OCI-LY1 (cell line): ENCODE results near the gene PSMC4.

Experiments used
- H2AFZ ChIP-seq: fragments of 200-600 bp; sonication (generic), shearing (Covaris generic); 2 replicates; pipeline ENCODE4 v1.6.0; 2014; ENCODE audit warnings: antibody characterized with exemption, mild to moderate bottlenecking, low read length
- H3F3A ChIP-seq: fragments of 200-600 bp; sonication (generic), shearing (Covaris generic); 2 replicates; pipeline ENCODE4 v1.6.0; 2014; ENCODE audit warnings: mild to moderate bottlenecking, antibody characterized with exemption, low read length, moderate library complexity; ENCODE audit not compliant: insufficient read depth
- H3K27ac ChIP-seq: fragments of 200-600 bp; sonication (generic); 2 replicates; pipeline ENCODE4 v1.5.1; 2014; ENCODE audit warnings: low read length, mixed run types, mild to moderate bottlenecking, low read depth; ENCODE audit not compliant: poor library complexity, severe bottlenecking
- H3K27me3 ChIP-seq: fragments of 200-600 bp; sonication (generic); 2 replicates; pipeline ENCODE4 v1.6.0; 2014; ENCODE audit warnings: antibody characterized with exemption, mild to moderate bottlenecking, low read length, moderate library complexity; ENCODE audit not compliant: insufficient read depth
- H3K36me3 ChIP-seq: fragments of 200-600 bp; sonication (generic); 2 replicates; pipeline ENCODE4 v1.6.1; 2014; ENCODE audit warnings: mild to moderate bottlenecking, antibody characterized with exemption, low read length, moderate library complexity, mixed read lengths; ENCODE audit not compliant: insufficient read depth
- H3K4me1 ChIP-seq: fragments of 200-600 bp; sonication (generic); 2 replicates; pipeline ENCODE4 v1.5.1; 2014; ENCODE audit warnings: mild to moderate bottlenecking, low read length, moderate library complexity; ENCODE audit not compliant: insufficient read depth, severe bottlenecking
- H3K4me2 ChIP-seq: fragments of 200-600 bp; sonication (generic), shearing (Covaris generic); 2 replicates; pipeline ENCODE4 v1.6.1; 2014; ENCODE audit warnings: low read length
- H3K4me3 ChIP-seq: fragments of 200-600 bp; sonication (generic); 2 replicates; pipeline ENCODE4 v1.5.1; 2014; ENCODE audit warnings: low read length, low read depth, mild to moderate bottlenecking, mixed read lengths; ENCODE audit not compliant: poor library complexity, severe bottlenecking
- H3K79me2 ChIP-seq: fragments of 200-600 bp; shearing (Covaris generic); 2 replicates; pipeline ENCODE4 v1.6.1; 2016; ENCODE audit warnings: mixed run types, low read length, mixed read lengths; ENCODE audit not compliant: insufficient read depth
- H3K9ac ChIP-seq: fragments of 200-600 bp; sonication (generic), shearing (Covaris generic); 2 replicates; pipeline ENCODE4 v1.6.1; 2014; ENCODE audit warnings: mild to moderate bottlenecking, low read length, mixed read lengths
- H3K9me2 ChIP-seq: fragments of 200-600 bp; sonication (generic), shearing (Covaris generic); 2 replicates; pipeline ENCODE4 v1.6.1; 2014; ENCODE audit warnings: low read depth, mild to moderate bottlenecking, low read length, mixed read lengths
- H3K9me3 ChIP-seq: fragments of 200-600 bp; shearing (Covaris generic); 2 replicates; pipeline ENCODE4 v1.6.1; 2014; ENCODE audit warnings: low read length, mixed read lengths
- H4K20me1 ChIP-seq: fragments of 200-600 bp; sonication (generic), shearing (Covaris generic); 2 replicates; pipeline ENCODE4 v1.6.0; 2016; ENCODE audit warnings: mild to moderate bottlenecking, low read length; ENCODE audit not compliant: insufficient read depth
- CTCF ChIP-seq: fragments of 200-600 bp; sonication (generic), shearing (Covaris generic); IDR thresholded peaks from 2 replicates; pipeline ENCODE4 v1.5.1; 2017; ENCODE audit warnings: mild to moderate bottlenecking, antibody characterized with exemption, low read length, moderate library complexity, mixed read lengths
- EZH2 ChIP-seq: fragments of 200-600 bp; sonication (generic), shearing (Covaris generic); IDR thresholded peaks from 2 replicates; pipeline ENCODE4 v1.8.0; 2017; ENCODE audit warnings: borderline replicate concordance, mixed run types, mild to moderate bottlenecking, antibody characterized with exemption, low read length, moderate library complexity, mixed read lengths

Gene PSMC4

GRCh38 chr19:39987596-39987995, 16.6 kb downstream of the PSMC4 start:
- Histone ChIP-seq H3K4me2 (no peak overlapping the region), H3K27ac (no peak overlapping the region), H3K4me1 (no peaks in the 10 kb centered on the region), H3K27me3 (no peaks in the 10 kb centered on the region), H3K9me2 (no peaks in the 10 kb centered on the region), H4K20me1 (no peaks in the 10 kb centered on the region), H3F3A (no peaks in the 10 kb centered on the region; the same call in 1 of the 2 replicates), H3K9ac (no peak overlapping the region), H3K9me3 (peaks cover 43% of the 10 kb centered on the region), H2AFZ (no peak overlapping the region), H3K36me3 (peaks cover 16% of the 10 kb centered on the region), H3K4me3 (no peak overlapping the region), H3K79me2 (peaks cover 57% of the 10 kb centered on the region)
- TF ChIP-seq EZH2 (no peak), CTCF (no peak)

GRCh38 chr19:39993605-39994004, 22.6 kb downstream of the PSMC4 start:
- H3K9me3 ChIP-seq = peaks cover 22% of the 10 kb centered on the region
- no peak overlapping the region for H2AFZ ChIP-seq
- H3K36me3 ChIP-seq = peaks cover 21% of the 10 kb centered on the region
- no peaks in the 10 kb centered on the region; the same call in 1 of the 2 replicates for H3F3A ChIP-seq
- no peak overlapping the region for H3K4me2 ChIP-seq
- H3K27ac ChIP-seq = no peak overlapping the region
- H4K20me1 ChIP-seq = no peaks in the 10 kb centered on the region
- no peak overlapping the region for H3K9ac ChIP-seq
- no peaks in the 10 kb centered on the region for H3K27me3 ChIP-seq
- peaks cover 35% of the 10 kb centered on the region for H3K79me2 ChIP-seq
- no peaks in the 10 kb centered on the region for H3K9me2 ChIP-seq
- TF ChIP-seq EZH2 = no peak
- TF ChIP-seq CTCF = no peak
- H3K4me1 ChIP-seq = peaks cover 19% of the 10 kb centered on the region
- H3K4me3 ChIP-seq = no peak overlapping the region

- no peaks in the 10 kb centered on the region for H3K27me3 ChIP-seq
- H3K4me3 ChIP-seq = no peak overlapping the region
- no peaks in the 10 kb centered on the region for H4K20me1 ChIP-seq
- H2AFZ ChIP-seq = no peak overlapping the region
- H3K79me2 ChIP-seq = peaks cover 28% of the 10 kb centered on the region
- no peaks in the 10 kb centered on the region for H3K9me2 ChIP-seq
- no peak overlapping the region for H3K27ac ChIP-seq
- H3K9ac ChIP-seq = no peak overlapping the region
- peaks cover 22% of the 10 kb centered on the region for H3K9me3 ChIP-seq
- no peak overlapping the region for H3K4me2 ChIP-seq
- H3F3A ChIP-seq = no peaks in the 10 kb centered on the region; the same call in 1 of the 2 replicates
- peaks cover 19% of the 10 kb centered on the region for H3K4me1 ChIP-seq
- H3K36me3 ChIP-seq = peaks cover 21% of the 10 kb centered on the region
- no peak for TF ChIP-seq CTCF
- TF ChIP-seq EZH2 = no peak
Measured at GRCh38 chr19:39994361-39994760, 23.4 kb downstream of the PSMC4 start.
